ENCODE measurements around the gene SHISA4.

DNA sequence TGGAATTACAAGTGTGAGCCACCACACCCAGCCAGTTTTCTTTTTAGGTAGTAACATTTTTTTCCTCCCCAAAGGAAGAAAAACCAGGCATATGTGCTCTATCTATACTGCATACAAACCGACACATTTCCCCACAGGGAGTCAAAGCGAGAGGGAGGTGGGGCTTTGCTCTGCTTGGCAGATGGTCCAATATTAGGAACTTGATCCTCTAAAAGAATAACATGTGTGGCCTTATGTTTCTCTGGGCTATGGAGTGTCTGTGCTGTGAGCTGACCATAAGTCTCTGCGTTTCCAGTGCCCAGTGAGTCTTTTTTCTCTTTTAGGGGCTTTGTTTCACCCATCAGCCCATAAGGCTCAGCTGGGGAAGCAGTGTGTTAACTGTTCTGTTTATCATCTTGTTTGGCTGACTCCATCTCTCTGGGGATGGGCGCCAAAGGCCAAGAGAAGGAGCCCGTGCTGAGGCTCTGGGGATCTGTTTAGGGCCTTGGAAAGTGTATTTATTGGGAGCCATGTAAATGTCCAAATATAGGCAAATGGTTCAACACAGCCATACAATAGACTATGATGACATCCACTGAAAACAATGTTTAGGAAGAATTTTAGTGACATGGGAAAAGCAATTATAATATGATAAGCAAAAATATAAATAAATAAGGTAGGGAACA is 37.4 kb downstream of the SHISA4 start:
- no peak for TF ChIP-seq CTCF (IDR thresholded peaks at IDR 0.05; ENCODE audit: poor library complexity, severe bottlenecking)
- no peak for TF ChIP-seq EZH2 (IDR thresholded peaks at IDR 0.05; ENCODE audit: borderline replicate concordance, insufficient read depth, low read length, poor library complexity, severe bottlenecking)
